Activated T-cell treated with anti-CD3 and anti-CD28 coated beads, Interleukin-2, amount 50 U/mL, for 72 hours (primary cell): ENCODE measurements around the gene TBC1D2. TPM values are rescaled to one million over a fixed set of nuclear protein-coding genes. Genes with fewer than 3 reads are reported as not detected.

Source experiments
- ATAC-seq, 2 donors: fragments of 150-1000 bp; cut with Tn5 transposase; replicated peaks in 1 of 2; 2 replicates each; pipeline ENCODE4 v1.10.0; 2021; ENCODE audit warnings: moderate library complexity in 2 of 2, mild to moderate bottlenecking in 1 of 2
- DNase-seq, 2 donors: peaks; one replicate each; pipeline ENCODE4 v3.0.0; 2021 to 2022; ENCODE audit warnings: mixed read lengths in 1 of 2
- H3K27ac Mint-ChIP-seq: one replicate; pipeline ENCODE4 v1.8.0; 2022; ENCODE audit warnings: mild to moderate bottlenecking, moderate library complexity, mixed read lengths
- H3K27me3 Mint-ChIP-seq: one replicate; pipeline ENCODE4 v1.8.0; 2022; ENCODE audit warnings: low read depth, mixed read lengths
- H3K36me3 Mint-ChIP-seq, 2 donors: one replicate each; pipeline ENCODE4 v1.8.0; 2022; ENCODE audit warnings: mixed read lengths in 2 of 2, mild to moderate bottlenecking in 1 of 2; ENCODE audit not compliant: insufficient read depth in 2 of 2
- H3K4me1 Mint-ChIP-seq: one replicate; pipeline ENCODE4 v1.8.0; 2022; ENCODE audit warnings: low read depth, mixed read lengths
- H3K4me3 Mint-ChIP-seq, 2 donors: one replicate each; pipeline ENCODE4 v1.8.0; 2022; ENCODE audit warnings: mild to moderate bottlenecking in 2 of 2, mixed read lengths in 2 of 2, moderate library complexity in 2 of 2
- H3K9me3 Mint-ChIP-seq, 2 donors: one replicate each; pipeline ENCODE4 v1.8.0; 2022; ENCODE audit warnings: mixed read lengths in 2 of 2
- total RNA-seq, 2 donors: library from RNA; stranded (reverse); gene quantifications; one replicate each; pipeline ENCODE4 v1.2.3, GENCODE V29; 2022

Gene TBC1D2
- total RNA-seq, 2 donors from 2014 or later, result 5.8 to 6.0 TPM

DNA sequence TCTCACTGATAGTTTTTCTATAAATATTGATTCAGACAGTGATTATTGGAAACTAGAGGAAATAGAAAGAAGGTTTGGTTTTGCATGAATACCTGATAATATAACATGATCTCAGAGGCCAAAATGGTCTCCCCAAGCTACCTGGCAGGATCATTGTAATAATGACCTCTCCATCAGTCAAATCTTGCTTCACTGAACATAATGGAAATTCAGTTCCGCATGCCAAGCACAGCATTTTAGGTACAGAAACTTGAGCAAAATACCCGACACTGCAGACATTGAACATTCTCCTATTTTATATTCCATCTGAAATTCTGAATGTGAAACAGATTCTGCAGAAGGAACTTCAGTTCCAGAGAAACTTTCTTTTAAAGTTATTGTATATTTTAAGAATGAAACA lies 9.1 kb upstream of the TBC1D2 start:
- no peak overlapping the region for H3K4me3 Mint-ChIP-seq
- no peak for DNase-seq
- H3K9me3 Mint-ChIP-seq, result no peaks in the 10 kb centered on the region
- peaks cover 6% of the 10 kb centered on the region for H3K27me3 Mint-ChIP-seq
- no peaks in the 10 kb centered on the region for H3K36me3 Mint-ChIP-seq
- no peaks in the 10 kb centered on the region for H3K4me1 Mint-ChIP-seq
- H3K27ac Mint-ChIP-seq, result no peak overlapping the region
- no peak for ATAC-seq

DNA sequence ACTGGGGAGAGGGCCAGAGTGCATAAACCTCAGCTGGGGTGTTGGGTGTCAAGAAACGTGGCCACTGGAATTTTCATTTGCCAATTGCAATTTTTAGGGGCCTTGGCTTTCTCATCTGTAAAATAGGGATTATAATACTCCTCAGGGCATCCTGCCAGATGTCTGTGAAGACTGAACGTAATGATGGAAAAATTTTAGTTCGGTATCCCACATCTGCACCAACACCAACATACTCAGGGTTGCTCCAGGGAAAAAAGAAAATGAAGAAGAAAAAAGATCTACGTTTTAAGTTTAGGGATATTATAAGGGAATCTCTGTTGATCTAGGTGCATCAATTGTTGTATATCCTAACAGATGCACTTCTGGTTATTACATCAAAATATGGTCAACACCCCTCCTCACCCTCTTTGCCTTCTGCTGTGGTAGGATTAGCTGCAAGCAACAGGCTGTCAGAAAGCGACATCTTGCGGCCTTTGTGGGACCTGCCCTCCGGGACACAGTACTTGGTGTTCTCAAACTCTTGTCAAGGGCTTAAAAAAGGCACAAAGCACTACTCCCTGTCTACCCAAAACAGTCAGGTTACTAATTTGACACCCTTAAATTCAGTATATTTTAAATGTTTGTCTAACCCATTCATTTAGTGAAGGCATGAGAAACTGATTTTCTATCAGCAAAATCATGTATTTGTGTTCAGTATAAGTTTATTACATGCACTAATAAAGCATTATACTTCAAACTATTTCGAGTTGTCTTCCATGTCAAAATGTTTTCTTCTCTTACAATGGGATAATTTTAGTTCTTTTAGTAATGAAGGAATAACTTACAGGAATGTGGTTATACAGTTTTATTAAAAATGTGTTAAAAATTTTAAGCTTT lies 8.3 kb upstream of the TBC1D2 start:
- no peak overlapping the region for H3K4me3 Mint-ChIP-seq
- H3K27ac Mint-ChIP-seq, result no peak overlapping the region
- peak; percentile 97 to 100 for ATAC-seq

DNA sequence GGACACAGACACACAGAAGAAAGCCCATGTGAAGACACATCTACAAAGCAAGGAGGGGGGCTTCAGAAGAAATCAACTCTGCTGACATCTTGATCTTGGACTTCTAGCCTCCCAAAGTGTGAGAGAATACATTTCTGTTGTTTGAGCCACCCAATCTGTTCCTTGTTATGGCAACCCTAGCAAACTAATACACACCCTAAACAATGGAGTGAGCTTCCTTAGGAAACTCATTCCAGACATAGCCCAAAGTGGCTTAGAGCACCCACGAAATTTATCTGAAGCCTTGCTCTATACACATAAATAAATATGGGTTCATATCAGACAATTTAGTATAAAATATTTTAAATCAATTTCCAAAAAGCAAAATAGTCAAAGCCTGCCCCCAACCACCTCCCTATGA lies 7.6 kb upstream of the TBC1D2 start:
- DNase-seq, result no peak
- H3K4me1 Mint-ChIP-seq, result no peaks in the 10 kb centered on the region
- no peaks in the 10 kb centered on the region for H3K27me3 Mint-ChIP-seq
- ATAC-seq, result no peak
- no peaks in the 10 kb centered on the region for H3K9me3 Mint-ChIP-seq
- no peak overlapping the region for H3K27ac Mint-ChIP-seq
- H3K36me3 Mint-ChIP-seq, result no peaks in the 10 kb centered on the region
- no peak overlapping the region for H3K4me3 Mint-ChIP-seq

More for the DNA sequence above, 8.3 kb upstream of the TBC1D2 start:
- peak; percentile 80 to 84 for DNase-seq
- Mint-ChIP-seq H3K9me3 (no peaks in the 10 kb centered on the region), H3K36me3 (no peaks in the 10 kb centered on the region), H3K27me3 (no peaks in the 10 kb centered on the region), H3K4me1 (no peaks in the 10 kb centered on the region)

DNA sequence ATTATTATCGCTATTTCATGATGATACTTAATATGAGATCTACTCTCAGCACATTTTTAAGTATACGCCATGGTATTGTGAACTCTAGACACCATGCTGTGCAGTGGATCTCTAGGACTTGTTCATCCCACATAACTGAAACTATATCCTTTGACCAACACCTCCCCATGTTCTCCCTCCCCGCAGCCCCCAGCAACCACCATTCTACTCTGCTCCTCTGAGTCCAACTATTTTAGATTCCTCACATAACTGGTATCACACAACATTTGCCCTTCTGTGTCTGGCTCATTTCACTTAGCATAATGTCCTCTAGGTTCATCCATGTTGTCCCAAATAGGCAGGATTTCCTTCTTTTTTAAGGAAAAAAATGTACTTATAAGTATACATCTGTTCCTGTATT lies 6.6 kb upstream of the TBC1D2 start:
- Mint-ChIP-seq H3K9me3 (no peaks in the 10 kb centered on the region), H3K4me3 (no peak overlapping the region), H3K4me1 (peaks cover under 1% of the 10 kb centered on the region), H3K27ac (no peak overlapping the region), H3K36me3 (no peaks in the 10 kb centered on the region), H3K27me3 (no peaks in the 10 kb centered on the region)
- ATAC-seq, result no peak
- DNase-seq, result no peak

DNA sequence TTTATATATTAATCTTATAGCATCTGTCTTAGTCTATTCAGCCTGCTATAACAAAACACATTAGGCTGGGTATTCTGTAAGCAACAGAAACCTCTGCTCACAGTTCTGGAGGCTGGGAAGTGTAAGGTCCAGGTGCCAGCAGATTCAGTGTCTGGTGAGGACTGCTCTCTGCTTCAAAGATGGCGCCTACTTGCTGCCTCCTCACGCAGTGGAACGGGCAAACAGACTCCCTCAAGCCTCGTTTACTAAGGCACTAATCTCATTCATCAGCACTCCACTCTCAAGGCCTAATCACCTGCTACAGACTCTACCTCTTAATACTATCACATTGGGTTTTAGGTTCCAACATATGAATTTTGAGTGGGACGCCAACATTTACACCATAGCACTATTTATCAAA lies 5.2 kb upstream of the TBC1D2 start:
- no peak overlapping the region for H3K27ac Mint-ChIP-seq
- DNase-seq, result no peak
- no peak overlapping the region for H3K4me3 Mint-ChIP-seq
- ATAC-seq, result no peak
- H3K4me1 Mint-ChIP-seq, result peaks cover 7% of the 10 kb centered on the region
- H3K27me3 Mint-ChIP-seq, result no peaks in the 10 kb centered on the region
- peaks cover 0 to 3% of the 10 kb centered on the region in 2 donors for H3K36me3 Mint-ChIP-seq
- H3K9me3 Mint-ChIP-seq, result no peaks in the 10 kb centered on the region

DNA sequence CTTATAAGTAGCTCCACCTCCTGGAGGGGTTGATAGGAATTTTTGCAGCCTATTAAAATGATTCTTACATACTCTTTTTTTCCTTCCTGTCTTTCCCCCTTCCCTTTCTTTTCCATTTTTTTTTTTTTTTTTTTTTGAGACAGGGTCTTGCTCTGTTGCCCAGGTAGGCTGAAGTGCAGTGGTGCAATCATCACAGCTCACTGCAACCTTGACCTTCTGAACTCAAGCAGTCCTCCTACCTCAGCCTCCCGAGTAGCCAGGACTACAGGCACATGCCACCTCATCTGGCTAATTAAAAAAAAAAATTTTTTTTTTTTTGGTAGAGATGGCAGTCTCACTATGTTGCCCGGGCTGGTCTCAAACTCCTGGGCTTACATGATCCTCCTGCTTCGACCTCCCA lies 4.3 kb upstream of the TBC1D2 start:
- no peaks in the 10 kb centered on the region for H3K9me3 Mint-ChIP-seq
- peaks cover 10% of the 10 kb centered on the region for H3K4me1 Mint-ChIP-seq
- no peak for DNase-seq
- peaks cover 0 to 3% of the 10 kb centered on the region in 2 donors for H3K36me3 Mint-ChIP-seq
- ATAC-seq, result no peak
- H3K27ac Mint-ChIP-seq, result no peak overlapping the region
- H3K27me3 Mint-ChIP-seq, result no peaks in the 10 kb centered on the region
- no peak overlapping the region for H3K4me3 Mint-ChIP-seq

DNA sequence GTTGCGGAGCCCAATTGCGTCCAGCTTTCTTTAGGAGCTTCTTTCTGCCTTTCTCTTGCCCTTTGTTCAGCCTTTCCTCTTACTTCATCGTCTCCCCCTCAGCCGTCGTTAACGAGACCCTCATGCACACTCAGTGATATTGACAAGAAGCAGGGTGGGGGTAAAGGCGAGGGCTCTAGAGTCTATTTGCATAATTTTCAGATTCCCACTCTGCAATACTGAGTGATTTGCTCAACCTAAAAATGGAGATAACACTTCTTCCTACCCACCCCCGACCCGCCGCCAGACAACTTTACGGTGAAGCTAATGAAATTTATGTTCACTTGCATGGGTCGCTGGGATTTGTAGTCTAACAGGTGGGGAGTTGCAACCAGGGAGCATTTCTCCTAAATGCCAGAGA lies 1.3 kb upstream of the TBC1D2 start:
- H3K4me1 Mint-ChIP-seq, result peaks cover 28% of the 10 kb centered on the region
- H3K9me3 Mint-ChIP-seq, result no peaks in the 10 kb centered on the region
- H3K4me3 Mint-ChIP-seq, result peak overlapping the region; percentile 87 to 99
- H3K27me3 Mint-ChIP-seq, result no peaks in the 10 kb centered on the region
- peak in 1 of 2 donors; percentile 6 for DNase-seq
- peaks cover 0 to 3% of the 10 kb centered on the region in 2 donors for H3K36me3 Mint-ChIP-seq
- H3K27ac Mint-ChIP-seq, result peak overlapping the region; percentile 85
- ATAC-seq, result no peak

DNA sequence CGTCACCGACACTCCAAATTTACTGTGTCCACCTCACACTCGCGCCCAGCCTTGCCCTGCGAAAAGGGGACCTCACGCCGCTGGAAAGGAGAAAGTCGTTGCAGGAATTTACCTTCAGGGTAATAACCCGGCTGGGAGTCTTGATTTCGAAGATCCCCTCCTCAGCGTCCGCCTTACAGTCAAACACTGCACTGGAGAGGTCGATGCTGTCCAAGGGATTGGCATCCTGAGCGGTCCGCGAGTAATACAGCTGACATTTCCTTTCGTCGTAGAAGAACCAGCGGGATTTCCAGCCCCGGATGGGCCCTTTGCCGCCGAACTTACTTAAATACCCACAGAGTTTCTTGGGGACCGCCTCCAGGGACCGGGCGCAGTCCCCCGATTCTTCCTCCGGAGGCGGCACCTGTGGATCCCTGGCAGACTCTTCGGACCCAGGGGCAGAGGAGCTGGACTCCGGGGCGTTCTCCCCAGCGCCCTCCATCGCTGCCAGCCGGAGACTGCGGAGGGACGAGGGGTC lies 330 bp downstream of the TBC1D2 start:
- no peak overlapping the region for H3K27ac Mint-ChIP-seq
- H3K9me3 Mint-ChIP-seq, result no peaks in the 10 kb centered on the region

DNA sequence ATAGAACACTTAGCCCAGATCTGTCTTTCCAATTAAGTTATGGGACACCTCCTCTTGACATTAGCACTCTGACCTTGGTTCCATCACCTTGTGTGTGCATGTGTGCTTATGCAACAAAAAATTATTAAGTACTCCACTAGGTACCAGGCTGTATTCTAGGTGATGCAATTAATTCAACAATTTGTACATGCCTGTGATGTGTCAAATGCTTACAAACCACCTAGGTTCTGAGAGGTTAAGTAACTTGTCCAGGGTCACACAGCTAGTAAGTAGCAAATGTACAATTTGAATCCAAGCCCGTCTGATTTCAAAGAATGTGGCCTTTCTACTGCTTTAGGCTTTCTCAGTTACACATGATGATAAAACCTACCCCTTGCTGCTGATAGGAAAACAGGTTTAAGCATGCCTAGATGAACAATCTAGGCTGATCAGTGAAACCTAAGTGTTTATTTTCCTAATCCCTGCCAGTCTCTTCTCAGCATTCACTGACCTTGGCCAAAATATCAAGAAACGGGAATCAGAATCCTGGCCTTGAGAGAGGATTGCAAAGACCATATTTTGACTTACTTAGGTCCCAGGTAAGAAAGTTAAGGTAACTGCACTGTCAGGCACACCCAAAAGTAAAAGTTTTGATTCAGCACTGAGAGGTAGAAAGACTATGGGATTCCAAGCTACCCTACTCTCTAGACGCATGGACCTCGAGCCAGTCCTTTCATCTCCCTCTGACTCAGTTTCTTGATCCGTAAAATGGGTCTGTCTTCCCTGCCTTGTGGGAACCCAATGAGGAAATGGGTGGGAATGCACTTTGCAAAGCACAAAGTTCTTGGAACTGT lies 1.0 kb downstream of the TBC1D2 start:
- Mint-ChIP-seq H3K9me3 (no peaks in the 10 kb centered on the region), H3K27ac (no peak overlapping the region), H3K4me1 (peaks cover 28% of the 10 kb centered on the region), H3K27me3 (no peaks in the 10 kb centered on the region), H3K4me3 (peak overlapping the region; percentile 87 to 99), H3K36me3 (peaks cover 0 to 3% of the 10 kb centered on the region in 2 donors)
- DNase-seq (no peak), ATAC-seq (no peak)

More for the DNA sequence above, 330 bp downstream of the TBC1D2 start:
- DNase-seq (no peak), ATAC-seq (peak; percentile 31 to 35)
- peaks cover 0 to 3% of the 10 kb centered on the region in 2 donors for H3K36me3 Mint-ChIP-seq
- peak overlapping the region; percentile 87 to 99 for H3K4me3 Mint-ChIP-seq
- H3K27me3 Mint-ChIP-seq, result no peaks in the 10 kb centered on the region
- H3K4me1 Mint-ChIP-seq, result peaks cover 28% of the 10 kb centered on the region

DNA sequence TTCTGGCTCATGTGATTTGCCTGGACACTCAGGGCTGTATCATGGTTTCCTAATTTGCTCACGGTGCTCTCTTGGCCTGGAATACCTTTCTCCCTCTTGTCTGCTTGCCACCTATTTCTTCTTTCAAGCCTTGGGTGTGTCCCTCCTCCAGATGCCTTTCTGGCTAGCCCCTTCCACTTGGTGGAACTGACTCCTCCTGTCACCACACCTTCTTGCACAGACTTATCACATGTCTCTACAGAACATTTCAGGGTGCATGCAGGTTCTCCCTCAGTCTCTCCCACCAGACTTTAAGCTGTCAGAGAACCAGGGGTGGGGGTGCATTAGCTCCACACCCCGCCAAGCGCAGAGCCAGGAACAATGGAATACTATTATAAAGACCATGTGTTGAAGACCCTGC lies 1.9 kb downstream of the TBC1D2 start:
- no peaks in the 10 kb centered on the region for H3K27me3 Mint-ChIP-seq
- DNase-seq, result no peak
- ATAC-seq, result no peak
- H3K9me3 Mint-ChIP-seq, result no peaks in the 10 kb centered on the region
- H3K36me3 Mint-ChIP-seq, result peaks cover 0 to 3% of the 10 kb centered on the region in 2 donors
- H3K4me3 Mint-ChIP-seq, result no peak overlapping the region
- H3K4me1 Mint-ChIP-seq, result peaks cover 37% of the 10 kb centered on the region
- H3K27ac Mint-ChIP-seq, result no peak overlapping the region

DNA sequence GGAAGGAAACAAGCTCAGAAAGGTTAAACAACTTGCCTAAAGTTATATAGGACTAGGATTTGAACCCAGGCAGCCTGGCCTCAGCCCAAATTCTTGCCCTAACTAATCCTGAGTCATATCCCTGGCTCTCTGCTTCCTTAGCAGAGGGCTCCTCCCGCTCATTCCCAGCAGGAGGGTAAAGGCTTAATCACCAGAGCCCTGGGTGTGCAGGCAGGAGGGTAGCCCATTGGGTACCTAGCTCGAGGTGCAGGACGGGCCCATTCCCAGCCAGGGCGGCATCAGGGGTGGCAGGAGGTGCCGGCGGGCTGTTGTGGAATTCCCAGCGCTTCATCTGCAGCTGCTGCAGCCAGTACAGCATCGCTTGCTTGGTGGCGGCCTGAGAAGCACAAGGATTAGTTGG lies 3.9 kb downstream of the TBC1D2 start:
- Mint-ChIP-seq H3K9me3 (no peaks in the 10 kb centered on the region), H3K27me3 (no peaks in the 10 kb centered on the region), H3K36me3 (peaks cover 0 to under 1% of the 10 kb centered on the region in 2 donors), H3K4me3 (no peak overlapping the region), H3K27ac (no peak overlapping the region), H3K4me1 (peaks cover 35% of the 10 kb centered on the region)
- DNase-seq (no peak), ATAC-seq (no peak)

DNA sequence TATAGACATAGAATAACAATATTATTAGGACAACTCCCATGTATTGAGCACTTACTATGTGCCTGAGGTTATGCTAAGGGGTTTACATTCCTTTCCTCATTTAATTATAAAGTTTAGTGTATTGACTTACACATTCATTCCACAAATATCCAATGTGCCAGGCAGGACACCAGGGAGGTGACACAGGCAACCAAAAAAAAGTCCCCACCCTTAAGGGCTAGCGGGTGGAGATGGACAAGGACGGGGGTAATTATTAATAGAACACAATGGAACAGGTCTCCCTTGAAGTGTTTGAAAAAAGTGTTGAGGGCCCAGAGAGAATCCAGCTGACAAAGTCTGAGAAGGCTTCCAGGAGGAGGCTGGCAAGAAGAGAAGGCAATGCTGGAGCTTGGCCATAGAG lies 5.7 kb downstream of the TBC1D2 start:
- Mint-ChIP-seq H3K4me3 (no peak overlapping the region), H3K36me3 (no peaks in the 10 kb centered on the region), H3K9me3 (no peaks in the 10 kb centered on the region), H3K27me3 (no peaks in the 10 kb centered on the region), H3K4me1 (peaks cover 30% of the 10 kb centered on the region), H3K27ac (no peak overlapping the region)
- no peak for ATAC-seq
- DNase-seq, result no peak
